Measurements from ENCODE around the gene GPN3. TPM values are rescaled to one million over a fixed set of nuclear protein-coding genes. Genes with fewer than 3 reads are reported as not detected.

GPN3 gene
- total and polyA plus RNA-seq, 2 of the 13 experiments (the other 11 are each of a cell fraction or from before 2014, with no cell fraction given) = 28.7 to 29.5 TPM

DNA sequence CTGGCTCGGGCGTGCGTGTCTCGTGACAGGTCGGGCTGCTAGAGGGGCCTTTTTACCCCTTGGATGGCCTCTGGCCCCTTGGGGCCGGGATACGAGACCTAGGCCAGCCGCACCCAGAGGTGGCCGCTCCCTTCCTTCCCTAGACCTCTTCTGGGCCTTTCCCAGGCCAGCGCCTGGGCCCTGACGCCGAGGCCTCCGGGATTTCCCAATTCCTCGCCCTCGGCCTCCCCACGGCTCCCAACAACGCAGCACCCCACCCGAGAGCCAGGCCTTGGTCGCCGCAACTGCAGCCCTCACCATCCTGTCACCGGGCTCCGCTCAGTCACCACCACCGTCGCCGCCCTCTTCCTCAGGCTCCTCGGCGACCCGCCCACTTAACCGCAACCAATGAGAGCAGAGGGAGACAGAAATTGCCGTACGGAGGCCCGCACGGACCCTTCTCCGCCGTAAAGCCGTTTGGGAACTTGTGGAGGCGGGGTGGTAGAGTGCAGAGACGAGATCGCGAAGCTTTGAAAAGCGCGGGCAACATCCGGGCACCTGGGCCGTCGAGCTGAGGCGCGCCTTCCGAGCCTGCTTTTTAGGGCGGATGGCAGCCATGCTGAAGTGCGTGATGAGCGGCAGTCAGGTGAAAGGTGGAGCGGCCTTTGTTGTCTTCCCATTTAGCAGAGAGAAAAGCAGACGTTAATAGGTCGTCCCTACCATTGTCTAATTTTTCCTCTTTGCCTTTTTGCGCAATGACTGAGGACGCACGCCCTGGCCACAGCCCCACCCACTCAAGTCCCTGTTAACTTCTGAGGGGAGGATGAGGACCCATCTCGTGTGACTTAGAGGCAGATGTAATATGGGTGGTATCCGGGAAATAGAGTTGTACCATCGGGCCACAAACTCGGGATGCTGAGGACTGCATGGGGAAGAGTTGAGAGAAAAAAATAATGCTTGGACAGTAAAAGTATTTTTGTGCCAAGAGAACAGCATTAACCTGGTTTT is 34.0 kb upstream of the GPN3 start, which contains the start of the genes RAD9B and VPS29 (continued):
- TF ChIP-seq ZNF703 (CRISPR knock-in tag; IDR thresholded peaks at IDR 0.05; ENCODE audit: borderline replicate concordance) (peak; percentile 64), ETV5 (CRISPR knock-in tag; IDR thresholded peaks at IDR 0.05; ENCODE audit: borderline replicate concordance) (peak; percentile 62), ZNF138 (CRISPR knock-in tag; IDR thresholded peaks at IDR 0.05; ENCODE audit: low read depth) (no peak; the same call in 1 of the 2 replicates), RARG (CRISPR knock-in tag; IDR thresholded peaks at IDR 0.05; ENCODE audit: low read depth) (0 out of 2 replicates have a peak, but pooled peaks have one; percentile 63), ZNF746 (CRISPR knock-in tag; IDR thresholded peaks at IDR 0.05) (peak; percentile 48; the same call in 1 of the 2 replicates), SIN3A (IDR thresholded peaks at IDR 0.05; ENCODE audit: borderline replicate concordance, low read depth, low read length) (peak; percentile 85; the same call in 1 of the 2 replicates), ZNF501 (CRISPR knock-in tag; IDR thresholded peaks at IDR 0.05) (peak; percentile 80), ZNF660 (CRISPR knock-in tag; IDR thresholded peaks at IDR 0.05; ENCODE audit: borderline replicate concordance, low read depth) (no peak), ARHGAP35 (CRISPR knock-in tag; IDR thresholded peaks at IDR 0.05; ENCODE audit: borderline replicate concordance) (peak; percentile 86; the same call in 1 of the 2 replicates), ZNF224 (CRISPR knock-in tag; IDR thresholded peaks at IDR 0.05) (peak; percentile 98), ZKSCAN1 (IDR thresholded peaks at IDR 0.05; ENCODE audit: low read length) (no peak), ZNF205 (CRISPR knock-in tag; IDR thresholded peaks at IDR 0.05) (peak; percentile 69; the same call in 1 of the 2 replicates), ZNF329 (CRISPR knock-in tag; IDR thresholded peaks at IDR 0.05; ENCODE audit: low read depth) (no peak; the same call in none of the 2 replicates), MIER3 (CRISPR knock-in tag; IDR thresholded peaks at IDR 0.05; ENCODE audit: borderline replicate concordance) (peak; percentile 71; the same call in 1 of the 2 replicates), HMG20B (CRISPR knock-in tag; conservative IDR thresholded peaks at IDR 0.05) (no peak; the same call in 1 of the 2 replicates), ZNF761 (CRISPR knock-in tag; conservative IDR thresholded peaks at IDR 0.05) (peak; percentile 92), FOXA1 (IDR thresholded peaks at IDR 0.05) (no peak), FOXA1 (CRISPR knock-in tag; IDR thresholded peaks at IDR 0.05) (no peak), ZNF652 (CRISPR knock-in tag; IDR thresholded peaks at IDR 0.05; ENCODE audit: borderline replicate concordance, low read depth) (peak; percentile 14; the same call in 1 of the 2 replicates), ZNF432 (CRISPR knock-in tag; IDR thresholded peaks at IDR 0.05; ENCODE audit: borderline replicate concordance) (no peak), U2AF2 (IDR thresholded peaks at IDR 0.05; ENCODE audit: low read depth, low read length) (no peak), ZFP82 (CRISPR knock-in tag; IDR thresholded peaks at IDR 0.05; ENCODE audit: borderline replicate concordance) (no peak), ZFX (CRISPR knock-in tag; IDR thresholded peaks at IDR 0.05; ENCODE audit: low read depth) (peak; percentile 99)
- TF ChIP-seq, protein P1, sequence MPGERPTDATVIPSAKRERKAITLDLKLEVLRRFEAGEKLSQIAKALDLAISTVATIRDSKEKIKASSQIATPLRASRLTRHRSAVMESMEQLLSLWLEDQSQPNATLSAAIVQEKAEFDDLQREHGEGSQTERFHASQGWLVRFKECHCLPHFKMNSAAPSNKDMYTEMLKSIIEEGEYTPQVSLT (CRISPR knock-in tag; IDR thresholded peaks at IDR 0.05; ENCODE audit: borderline replicate concordance, low read depth) = no peak
- TF ChIP-seq, protein P2, sequence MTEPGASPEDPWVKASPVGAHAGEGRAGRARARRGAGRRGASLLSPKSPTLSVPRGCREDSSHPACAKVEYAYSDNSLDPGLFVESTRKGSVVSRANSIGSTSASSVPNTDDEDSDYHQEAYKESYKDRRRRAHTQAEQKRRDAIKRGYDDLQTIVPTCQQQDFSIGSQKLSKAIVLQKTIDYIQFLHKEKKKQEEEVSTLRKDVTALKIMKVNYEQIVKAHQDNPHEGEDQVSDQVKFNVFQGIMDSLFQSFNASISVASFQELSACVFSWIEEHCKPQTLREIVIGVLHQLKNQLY (CRISPR knock-in tag; IDR thresholded peaks at IDR 0.05) = peak; percentile 57; the same call in 1 of the 2 replicates
- TF ChIP-seq, protein P3, sequence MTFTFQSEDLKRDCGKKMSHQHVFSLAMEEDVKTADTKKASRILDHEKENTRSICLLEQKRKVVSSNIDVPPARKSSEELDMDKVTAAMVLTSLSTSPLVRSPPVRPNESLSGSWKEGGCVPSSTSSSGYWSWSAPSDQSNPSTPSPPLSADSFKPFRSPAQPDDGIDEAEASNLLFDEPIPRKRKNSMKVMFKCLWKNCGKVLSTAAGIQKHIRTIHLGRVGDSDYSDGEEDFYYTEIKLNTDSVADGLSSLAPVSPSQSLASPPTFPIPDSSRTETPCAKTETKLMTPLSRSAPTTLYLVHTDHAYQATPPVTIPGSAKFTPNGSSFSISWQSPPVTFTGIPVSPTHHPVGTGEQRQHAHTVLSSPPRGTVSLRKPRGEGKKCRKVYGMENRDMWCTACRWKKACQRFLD (CRISPR knock-in tag; IDR thresholded peaks at IDR 0.05; ENCODE audit: borderline replicate concordance) = peak; percentile 92; the same call in 1 of the 2 replicates
- TF ChIP-seq, protein P4, sequence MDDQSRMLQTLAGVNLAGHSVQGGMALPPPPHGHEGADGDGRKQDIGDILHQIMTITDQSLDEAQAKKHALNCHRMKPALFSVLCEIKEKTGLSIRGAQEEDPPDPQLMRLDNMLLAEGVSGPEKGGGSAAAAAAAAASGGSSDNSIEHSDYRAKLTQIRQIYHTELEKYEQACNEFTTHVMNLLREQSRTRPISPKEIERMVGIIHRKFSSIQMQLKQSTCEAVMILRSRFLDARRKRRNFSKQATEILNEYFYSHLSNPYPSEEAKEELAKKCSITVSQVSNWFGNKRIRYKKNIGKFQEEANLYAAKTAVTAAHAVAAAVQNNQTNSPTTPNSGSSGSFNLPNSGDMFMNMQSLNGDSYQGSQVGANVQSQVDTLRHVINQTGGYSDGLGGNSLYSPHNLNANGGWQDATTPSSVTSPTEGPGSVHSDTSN (CRISPR knock-in tag; IDR thresholded peaks at IDR 0.05; ENCODE audit: borderline replicate concordance) = peak; percentile 89

All from HepG2 (cell line).